Superior temporal gyrus (tissue), 1 donor: ENCODE measurements around the gene RHOH.
"Not testable (repeated sequence)": the region's sequence is repeated elsewhere in the genome, so short reads cannot be mapped to it uniquely, and the experiment has no call there.

Experiments used
- DNase-seq: peaks from one replicate; pipeline ENCODE4 v3.0.0-alpha.2; 2016; ENCODE audit errors: extremely low spot score

Gene RHOH

DNA sequence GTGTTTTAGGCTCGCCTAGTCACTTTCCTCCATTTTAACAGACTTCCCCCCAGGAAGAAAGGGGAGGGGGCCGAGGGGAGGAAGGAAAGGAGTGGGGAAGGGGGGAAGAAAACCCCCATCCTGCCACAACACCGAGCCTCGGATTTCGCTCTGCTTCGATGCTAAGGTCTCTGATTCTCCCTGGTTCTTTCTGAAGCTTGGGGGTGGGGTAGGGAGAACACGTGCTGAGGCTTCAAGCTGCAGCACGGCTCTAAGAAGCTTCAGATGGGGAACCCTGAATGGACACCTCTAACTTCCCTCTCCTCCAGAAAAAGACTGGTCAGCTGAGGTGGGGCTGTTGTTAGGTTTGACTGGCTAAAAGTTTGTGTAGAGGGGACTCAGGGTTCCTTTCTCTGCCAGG lies 61.8 kb downstream of the RHOH start:
- no peak for DNase-seq

DNA sequence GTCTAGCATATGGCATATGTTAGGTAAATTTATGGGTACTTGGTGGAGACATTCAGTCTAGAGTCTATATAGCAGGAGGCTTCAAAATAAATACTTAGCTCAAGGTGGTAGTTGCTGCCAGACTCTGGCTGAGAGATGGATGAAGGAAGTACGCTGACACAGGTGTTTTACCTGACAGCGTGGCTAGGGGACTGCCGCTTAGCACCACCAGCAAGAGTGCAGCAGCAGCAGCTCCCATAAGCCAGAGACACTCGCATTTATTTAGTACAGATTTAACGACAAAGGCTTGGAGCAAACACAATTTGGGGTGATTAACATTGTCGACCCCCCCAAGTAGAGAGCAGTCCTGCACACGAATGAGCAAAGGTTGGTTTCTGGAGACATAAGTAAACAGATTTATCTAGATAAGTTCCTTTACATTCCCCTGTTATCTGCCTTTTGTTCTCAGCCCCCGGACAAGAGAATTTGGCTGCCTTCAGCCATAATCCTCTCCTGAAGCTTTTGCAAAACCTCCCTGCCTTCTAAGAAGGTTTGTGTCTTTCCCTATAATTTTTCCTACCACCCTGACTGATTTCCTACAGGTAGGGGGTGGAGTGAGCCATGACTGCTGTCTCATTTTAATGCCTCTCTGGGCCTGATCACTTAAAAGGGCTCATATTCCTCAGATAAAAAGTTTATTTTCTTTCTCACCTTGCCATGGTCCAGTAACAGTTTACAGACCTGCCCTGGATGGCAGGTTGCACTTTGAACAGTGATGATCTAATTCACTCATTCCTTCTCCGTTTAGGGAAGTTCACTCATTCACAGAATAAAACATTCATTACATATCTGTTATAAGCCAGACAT lies 64.6 kb downstream of the RHOH start:
- no peak for DNase-seq

DNA sequence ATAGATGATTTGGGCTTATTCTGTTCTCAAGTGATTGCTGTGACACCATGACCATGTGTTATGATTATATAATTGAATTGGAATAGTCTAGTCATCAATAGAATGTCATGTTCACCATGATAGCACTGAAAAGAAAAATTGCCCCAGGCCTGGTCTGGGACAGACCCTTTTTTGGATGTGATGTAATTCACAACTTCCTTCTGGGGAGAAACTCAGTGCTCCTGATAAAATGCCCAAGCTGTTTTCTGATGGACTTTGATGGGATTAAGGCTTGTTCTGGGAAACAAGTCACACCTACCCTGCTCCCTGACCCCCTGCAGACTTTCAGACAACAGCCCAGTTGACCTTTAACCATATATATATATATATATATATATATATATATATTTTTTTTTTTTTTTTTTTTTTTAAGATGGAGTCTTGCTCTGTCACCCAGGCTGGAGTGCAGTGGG lies 65.3 kb downstream of the RHOH start:
- DNase-seq, result no peak

DNA sequence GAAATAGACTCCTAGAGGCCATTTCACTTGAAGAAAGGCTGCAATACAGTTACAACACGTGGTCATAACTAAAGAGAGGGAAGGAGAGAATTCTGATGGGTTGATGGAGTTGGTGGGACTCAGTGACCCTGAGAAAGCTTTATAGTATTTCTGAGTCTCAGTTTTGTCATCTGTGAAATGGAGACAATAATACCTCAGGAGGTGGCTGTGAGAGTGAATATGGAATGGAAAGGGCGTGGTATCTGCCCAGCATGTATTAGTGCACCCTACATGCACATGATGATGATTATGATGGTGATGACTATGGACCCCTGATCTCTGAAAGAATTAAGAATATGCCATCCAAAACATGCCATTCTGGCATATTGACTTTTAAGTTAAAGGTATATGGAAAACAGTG lies 66.0 kb downstream of the RHOH start:
- no peak for DNase-seq

DNA sequence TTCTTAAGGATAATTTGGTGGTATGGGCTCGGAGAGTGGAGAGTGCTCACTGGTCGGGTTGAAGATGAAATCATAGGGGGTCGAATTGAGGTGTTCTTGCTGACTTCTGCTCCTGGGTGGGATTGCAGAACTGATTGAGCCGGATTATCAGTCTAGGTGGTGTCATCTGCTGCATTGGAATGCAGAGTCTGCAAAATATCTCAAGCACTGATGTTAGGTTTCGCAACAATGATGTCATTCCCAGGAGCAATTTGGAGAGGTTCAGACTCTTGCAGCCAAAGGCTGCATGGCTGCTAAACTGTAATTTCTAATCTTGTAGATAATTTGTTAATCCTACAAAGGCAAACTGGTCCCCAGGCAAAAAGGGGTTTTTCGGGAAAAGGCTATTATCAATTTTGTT lies 67.7 kb downstream of the RHOH start:
- no peak for DNase-seq

DNA sequence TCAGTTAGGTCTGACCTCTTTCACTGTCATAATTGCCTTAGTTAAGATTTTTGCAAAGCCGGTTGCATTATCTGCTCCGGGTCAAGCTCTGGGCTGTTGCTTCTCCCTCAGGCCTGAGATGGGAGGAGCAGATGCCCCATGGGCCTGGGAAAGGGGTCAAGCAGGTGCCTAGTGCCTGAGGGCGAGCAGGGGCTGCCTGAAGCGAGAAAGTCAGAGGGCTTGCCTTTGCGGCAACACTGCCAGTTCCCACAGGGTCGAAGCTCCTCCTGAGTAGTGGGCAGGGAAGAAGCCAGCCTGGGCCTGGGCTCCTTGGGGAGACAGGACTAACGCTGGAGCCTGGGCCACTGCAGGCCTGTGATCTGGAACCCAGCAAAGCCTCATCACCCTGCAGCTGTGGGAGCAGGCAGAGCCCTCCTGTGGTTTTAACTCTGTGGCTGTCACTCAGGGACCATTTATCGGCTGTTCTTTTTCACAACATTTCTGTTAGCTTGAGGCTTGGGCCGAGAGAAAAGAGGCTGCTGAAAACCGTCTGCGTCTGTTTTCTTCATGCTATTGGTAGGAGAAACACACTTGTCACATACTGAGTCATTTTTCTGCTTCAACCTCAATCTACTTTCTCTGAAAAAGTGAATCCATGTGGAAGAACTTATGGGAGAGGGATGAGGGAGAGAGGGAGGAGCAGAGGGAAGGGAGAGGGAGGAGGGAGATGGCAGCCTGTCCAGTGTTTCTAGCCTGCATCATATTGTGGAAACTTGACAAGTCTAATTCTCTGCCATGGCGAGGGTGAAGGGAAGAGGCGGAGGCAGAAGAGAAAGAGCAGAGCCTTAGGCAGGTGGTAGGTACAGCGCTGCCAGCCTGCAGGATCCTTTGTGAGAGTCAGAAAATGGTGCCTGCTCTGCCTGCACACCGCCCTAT lies 68.4 kb downstream of the RHOH start:
- DNase-seq, result no peak

DNA sequence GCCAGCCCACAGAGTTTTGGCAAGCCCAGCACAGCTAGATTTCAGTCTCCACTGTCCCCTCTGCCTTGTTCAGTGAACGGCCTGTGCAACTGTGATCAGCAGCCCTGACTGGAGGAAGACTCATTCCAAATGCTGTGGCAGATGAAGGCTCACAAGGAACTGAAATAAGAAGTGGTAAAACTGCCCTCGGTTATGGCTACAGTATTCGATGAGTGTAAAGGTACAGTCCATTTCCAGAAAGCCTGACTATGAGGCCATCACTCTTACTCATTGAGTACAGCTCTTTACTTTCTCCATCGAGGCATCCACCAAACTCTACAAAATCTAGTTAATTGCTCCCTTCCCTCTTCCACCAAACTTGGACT lies 69.1 kb downstream of the RHOH start:
- DNase-seq, result no peak

DNA sequence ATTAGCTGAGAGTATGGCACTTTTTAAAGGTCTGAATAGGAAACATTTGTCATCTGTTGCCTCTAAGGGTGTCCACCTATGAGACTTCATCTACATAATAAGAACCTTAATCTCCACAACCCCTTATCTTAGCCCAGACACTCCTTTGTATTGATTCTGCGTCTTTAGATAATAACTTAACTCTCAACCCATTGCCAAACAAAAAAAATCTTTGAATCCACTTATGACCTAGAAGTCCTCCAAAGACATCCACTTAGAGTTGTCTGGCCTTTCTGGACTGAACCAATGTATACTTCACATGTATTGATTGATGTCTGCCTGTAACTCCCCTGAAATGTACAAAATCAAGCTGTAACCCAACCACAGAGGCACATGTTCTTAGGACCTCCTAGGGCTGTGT lies 72.3 kb downstream of the RHOH start:
- no peak for DNase-seq

DNA sequence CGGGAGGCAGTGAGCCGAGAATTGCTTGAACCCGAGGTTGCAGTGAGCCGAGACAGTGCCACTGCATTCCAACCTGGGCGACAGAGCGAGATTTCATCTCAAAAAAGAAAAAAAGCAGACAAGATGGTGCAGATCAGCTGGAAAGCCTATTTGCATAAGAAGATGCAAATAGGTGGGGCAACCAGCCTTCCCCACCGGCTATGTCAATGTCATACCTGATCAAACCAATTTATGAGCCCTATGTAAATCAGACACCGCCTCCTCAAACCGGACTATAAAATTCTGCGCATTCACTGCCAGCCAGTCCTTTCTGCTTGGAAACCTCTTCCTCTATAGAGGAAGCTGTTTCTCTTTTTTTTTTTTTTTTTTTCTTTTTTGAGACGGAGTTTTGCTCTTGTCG lies 73.8 kb downstream of the RHOH start:
- DNase-seq, result no peak

DNA sequence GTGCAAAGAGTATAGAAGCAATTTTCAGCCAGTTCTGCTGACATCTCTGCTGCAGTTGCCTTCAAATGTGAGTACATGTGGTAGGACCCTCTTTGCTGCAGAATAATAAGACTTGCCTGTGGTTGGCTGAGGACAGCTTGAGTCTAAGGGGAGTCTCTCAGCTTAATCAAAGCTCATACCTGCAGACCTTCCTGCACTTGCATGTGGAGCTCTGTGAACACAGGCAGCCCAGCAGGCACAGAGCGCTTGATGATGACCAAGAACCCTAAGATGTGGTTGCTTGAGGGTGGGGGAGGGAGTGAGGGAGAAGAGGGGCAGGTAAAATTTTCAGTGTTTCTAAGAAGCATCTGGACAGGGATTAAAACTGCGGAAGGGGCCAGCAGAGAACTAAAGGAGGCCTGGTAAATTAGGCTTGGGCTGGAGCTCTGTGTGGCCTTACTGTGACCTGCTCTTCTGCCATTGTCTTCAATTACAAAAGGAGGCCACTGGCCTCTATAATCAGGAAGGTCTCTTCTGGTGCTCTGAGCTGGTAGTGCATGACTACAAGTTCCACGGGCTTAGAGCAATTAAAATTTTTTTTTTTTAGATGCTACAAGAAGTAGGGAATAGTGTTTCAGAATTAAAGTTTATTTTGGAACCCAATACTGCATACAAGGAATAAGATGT lies 78.4 kb downstream of the RHOH start:
- no peak for DNase-seq

DNA sequence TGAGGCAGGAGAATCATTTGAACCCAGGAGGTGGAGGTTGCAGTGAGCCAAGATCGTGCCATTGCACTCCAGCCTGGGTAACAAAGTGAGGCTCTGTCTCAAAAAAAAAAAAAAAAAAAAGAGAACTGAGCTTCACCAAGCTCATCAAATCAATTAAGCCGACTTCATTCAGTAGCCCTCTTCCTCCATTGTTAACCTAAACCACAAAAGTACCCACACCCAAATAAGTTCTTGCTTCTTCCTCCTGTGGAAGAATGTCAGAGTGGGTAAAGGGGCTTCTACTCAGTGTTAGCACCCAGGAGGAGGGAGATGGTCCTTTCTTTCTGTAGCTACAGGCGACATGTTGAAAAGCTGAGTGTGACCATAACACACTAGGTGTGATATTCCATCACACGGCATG lies 79.7 kb downstream of the RHOH start:
- DNase-seq, result no peak

DNA sequence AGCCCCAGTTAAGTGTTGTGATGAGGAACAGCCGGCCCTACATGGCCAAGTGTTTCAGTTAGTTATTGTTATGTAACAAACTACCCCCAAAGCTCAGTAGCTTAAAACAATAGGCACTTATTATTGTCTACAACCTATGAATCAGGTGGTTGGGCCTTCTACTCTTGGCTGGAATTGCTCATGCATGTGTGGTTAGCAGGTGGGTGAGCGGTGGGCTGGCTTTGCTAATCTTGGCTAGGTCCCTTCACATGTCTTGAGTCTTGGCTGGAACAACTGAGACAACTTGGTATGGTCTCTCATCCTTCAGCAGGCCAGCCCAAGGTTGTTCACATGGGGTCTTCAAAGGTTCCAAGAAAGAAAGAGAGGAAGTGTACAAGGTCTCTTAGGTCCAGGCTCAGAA lies 83.8 kb downstream of the RHOH start:
- DNase-seq, result no peak

DNA sequence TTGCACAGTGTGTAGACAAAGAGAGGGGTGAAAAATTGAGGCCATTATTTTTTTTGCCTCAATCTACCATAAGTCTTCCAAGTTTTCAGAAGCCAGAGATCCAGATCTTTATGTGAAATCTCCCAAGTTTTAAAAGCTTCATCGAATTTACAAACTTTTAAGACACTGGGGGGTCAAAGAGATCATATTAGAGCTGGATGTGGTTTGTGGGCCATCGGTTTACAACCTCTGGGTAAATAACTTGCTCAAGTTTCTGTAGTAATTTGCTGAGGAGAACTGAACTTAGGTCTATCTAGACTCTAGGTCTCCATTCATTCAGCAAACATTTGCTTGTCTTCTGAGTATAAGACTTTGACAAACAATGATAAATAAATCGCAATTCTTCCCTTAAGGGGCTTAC lies 84.3 kb downstream of the RHOH start:
- DNase-seq, result no peak

DNA sequence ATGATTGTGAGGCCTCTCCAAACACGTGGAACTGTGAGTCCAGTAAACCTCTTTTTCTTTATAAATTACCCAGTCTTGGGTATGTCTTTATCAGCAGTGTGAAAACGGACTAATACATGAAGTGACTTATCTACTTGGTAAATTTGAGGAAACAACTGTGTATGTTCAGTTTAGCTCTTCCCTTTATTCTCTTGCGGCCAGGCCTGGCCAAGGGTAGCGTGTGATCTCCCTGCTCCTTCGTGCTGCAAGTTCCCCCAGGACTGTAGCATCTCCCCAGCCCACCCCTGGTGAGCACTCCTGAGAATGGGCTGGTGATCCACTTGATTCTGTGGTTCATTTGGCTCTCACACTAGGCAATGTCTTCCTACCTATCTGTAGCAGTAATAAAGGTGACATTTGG lies 85.1 kb downstream of the RHOH start:
- DNase-seq, result no peak

DNA sequence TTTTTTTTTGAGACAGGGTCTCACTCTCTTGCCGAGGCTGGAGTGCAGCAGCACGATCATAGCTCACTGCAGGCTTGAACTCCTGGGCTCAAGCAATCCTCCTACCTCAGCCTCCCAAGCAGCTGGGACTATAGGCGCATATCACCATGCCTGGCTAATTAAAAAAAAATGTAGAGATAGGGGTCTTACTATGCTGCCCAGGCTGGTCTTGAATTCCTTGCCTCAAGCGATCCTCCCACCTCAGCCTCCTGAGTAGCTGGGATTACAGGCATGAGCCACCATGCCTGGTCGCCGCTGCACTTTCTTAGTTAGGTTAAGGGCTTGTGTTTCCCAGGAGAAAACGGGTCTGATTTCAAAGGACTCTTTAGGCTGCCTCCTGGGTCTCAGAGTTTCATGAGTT lies 86.0 kb downstream of the RHOH start:
- not testable (repeated sequence) for DNase-seq

DNA sequence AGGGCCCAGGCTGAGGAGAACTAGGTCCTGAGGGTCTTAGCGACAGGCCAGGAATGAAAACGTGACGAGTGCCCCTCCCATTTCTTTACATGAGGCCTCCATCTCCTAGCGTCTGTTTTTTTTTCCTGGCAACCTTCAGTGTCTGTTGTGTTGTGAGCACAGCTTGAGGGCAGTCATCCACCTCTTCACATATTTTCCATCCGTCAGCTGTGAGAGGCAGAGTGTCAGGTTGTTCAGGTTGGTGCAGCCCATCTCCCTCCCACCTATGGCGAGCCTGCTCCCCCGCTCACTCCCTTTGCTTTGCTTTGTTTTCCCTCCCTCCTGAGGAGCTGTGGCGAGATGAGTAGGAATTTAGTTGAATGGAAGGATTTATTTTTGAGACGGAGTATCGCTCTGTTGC lies 86.6 kb downstream of the RHOH start:
- DNase-seq, result no peak

DNA sequence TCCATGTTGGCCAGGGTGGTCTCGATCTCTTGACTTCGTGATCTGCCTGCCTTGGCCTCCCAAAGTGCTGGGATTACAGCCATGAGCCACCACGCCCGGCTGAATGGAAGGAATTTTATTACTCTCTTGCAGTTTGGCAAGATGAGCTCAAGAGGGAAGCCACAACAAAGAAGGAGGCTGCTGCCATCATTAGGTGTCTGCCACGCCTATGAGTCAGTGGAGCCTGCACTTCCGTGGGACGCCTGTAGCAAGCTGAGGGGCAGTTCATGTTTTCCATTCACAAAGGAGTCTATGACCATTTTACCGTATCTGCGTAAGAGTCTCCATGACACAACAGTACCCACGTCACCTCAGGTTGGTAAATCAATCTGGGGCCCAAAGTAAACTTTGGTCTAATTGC lies 87.1 kb downstream of the RHOH start:
- DNase-seq, result no peak

DNA sequence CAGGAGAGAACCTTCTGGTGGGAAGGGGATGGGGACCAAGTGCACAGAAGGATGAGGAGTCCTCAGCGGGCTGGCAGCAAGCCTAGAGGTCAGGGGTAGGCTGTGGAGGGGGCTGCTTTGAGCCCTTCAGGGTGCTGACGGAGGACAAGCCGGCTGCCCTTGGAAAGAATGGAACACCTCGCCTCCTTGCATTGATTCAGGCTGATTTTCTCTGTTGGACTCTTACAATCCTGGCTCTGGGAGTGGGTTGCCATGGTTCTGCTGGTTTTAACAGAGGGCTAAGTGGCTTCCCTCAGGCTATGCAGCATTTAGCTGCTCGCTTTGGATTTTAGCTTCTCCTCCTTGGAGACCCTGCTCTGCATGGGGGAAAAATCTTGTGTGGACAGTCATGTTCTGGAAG lies 88.9 kb downstream of the RHOH start:
- DNase-seq, result no peak

DNA sequence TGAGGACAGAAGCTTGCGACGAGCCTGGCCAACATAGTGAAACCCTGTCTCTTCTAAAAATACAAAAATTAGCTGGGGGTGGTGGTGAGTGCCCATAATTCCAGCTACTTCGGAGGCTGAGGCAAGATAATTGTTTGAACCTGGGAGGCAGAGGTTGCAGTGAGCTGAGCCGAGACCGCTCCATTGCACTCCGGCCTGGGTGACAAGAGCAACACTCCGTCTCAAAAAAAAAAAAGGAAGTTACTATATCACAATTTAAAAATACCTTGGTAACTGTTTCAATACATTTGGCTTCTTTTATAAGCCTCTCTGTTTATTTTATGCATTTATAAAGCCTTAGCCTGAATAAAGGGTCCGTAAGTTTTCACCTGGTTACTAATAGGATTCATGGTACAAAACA lies 91.7 kb downstream of the RHOH start:
- DNase-seq, result no peak

DNA sequence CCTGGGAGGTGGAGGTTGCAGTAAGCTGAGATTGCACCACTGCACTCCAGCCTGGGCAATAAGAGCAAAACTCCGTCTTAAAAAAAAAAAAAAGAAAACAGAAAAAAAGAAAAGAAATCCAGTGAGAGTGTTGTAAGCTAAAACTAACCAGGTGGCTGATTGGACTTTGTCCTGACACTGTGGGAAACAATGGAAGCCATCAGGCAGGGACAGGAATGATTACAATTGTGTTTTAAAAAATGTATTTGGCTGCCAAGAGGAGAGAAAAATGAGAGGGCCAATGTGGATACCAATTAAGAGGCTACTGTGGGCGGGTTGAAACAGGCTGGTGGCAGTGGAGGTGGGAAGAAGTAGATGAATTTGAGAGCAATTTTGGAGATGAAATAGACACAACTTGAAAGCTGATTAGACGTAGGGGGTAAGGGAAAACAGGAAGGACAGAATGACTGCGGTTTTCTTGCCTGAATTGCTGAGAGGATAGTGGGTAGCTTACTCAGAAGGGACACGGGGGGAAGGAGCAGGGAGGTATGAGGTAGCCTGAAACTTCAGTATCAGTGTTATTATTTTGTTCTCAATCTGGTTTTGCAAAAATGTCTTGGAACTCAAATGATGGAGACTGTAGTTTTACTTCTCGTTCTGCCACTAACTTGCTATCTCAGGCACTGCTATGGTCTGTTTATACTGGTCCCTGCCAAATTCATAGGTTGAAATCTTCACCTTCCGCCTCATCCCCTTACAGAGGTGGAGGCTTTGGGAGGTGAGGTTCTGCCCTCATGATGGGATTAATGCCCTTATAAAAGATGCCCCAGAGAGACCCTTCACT lies 92.7 kb downstream of the RHOH start:
- no peak for DNase-seq

DNA sequence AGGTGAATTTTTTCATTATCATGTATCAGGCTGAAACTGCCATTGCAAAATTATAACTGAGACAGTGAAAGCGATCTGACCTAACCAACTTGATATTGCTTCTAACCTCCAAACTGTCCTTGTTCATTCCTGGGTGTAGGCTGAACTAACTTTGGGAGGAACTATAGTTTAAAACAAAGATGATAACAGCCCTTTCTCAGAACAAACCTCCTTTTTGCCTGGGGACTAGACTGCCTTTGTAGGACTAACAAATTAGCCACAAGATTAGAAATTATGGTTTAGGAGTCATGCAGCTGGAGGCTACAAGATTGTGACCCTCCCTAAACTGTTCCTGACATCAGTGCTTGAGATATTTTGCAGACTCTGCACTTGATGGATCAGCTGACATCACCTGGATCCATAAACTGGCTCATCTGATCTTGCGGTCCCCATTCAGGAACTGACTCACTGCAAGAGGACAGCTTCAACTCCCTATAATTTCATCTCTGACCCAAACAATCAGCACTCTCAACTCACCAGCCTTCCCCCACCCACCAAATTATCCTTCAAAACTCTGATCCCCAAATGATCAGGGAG lies 93.9 kb downstream of the RHOH start:
- DNase-seq, result not testable (repeated sequence)
